ENCODE measurements around the gene CFAP221. TPM values are rescaled to one million over a fixed set of nuclear protein-coding genes. Genes with fewer than 3 reads are reported as not detected.
A peak's percentile ranks its signal among the peaks of the same experiment; 100 is the strongest.

Gene CFAP221
- total RNA-seq, 1 experiment from 2014 or later, result 10.0 TPM

- Mint-ChIP-seq H3K27ac (ENCODE audit: unreplicated experiment) (peak overlapping the region; percentile 18), H3K27me3 (ENCODE audit: unreplicated experiment) (no peaks in the 10 kb centered on the region), H3K36me3 (ENCODE audit: insufficient read depth, unreplicated experiment) (peaks cover 24% of the 10 kb centered on the region), H3K9me3 (ENCODE audit: low read depth, unreplicated experiment) (no peaks in the 10 kb centered on the region), H3K4me1 (ENCODE audit: low read depth, unreplicated experiment) (peaks cover 43% of the 10 kb centered on the region), H3K4me3 (ENCODE audit: low read depth, unreplicated experiment) (peak overlapping the region; percentile 80)
- DNase-seq, result peak; percentile 35
- TF ChIP-seq CTCF (IDR thresholded peaks at IDR 0.05; ENCODE audit: unreplicated experiment), result no peak
- intact Hi-C loops (cut with micrococcal nuclease; ENCODE audit: unreplicated experiment), result no loop called here
- TSS peak; percentile 30 for BruUV-seq (replicated peaks)
- CTCF ChIA-PET, result no interaction called here
Measured at GRCh38 chr2:119544939-119545475, 758 bp downstream of the CFAP221 start.

DNA sequence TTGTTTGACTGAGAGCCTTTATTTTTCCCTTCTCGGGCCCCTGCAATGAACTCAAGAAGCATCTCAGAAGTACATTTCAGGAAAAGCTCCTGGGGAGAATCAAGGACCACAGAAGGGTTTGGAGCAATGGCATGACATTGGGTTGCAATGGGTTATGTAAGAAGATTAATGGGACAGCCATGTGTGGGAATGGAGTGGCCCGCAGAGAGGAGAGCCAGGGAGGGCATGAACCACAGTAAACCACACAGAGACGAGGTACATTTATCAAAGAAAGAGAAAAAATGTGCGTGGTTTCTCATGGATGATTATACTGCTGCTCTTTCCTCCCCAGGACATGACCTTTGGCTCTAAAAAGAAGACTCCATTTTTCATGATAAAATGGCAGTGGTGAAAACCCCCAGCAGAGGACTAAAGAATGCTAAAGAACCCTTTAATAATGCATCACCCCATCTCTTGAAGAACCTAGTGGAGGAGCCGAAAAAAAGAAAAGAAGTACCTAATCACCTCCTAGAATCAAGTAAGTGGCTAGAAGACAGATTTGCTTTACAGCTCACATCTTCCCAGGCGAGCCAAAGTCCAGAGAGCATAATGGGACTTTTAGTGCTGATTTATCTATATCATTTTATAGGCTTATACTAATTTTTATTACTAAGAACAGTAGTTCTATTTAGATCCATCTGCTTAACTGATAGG lies 1.7 kb downstream of the CFAP221 start:
- CTCF ChIA-PET, result no interaction called here
- BruUV-seq (replicated peaks), result no TSS peak
- H3K27me3 Mint-ChIP-seq (ENCODE audit: unreplicated experiment), result no peaks in the 10 kb centered on the region
- TF ChIP-seq CTCF (IDR thresholded peaks at IDR 0.05; ENCODE audit: unreplicated experiment), result no peak
- H3K9me3 Mint-ChIP-seq (ENCODE audit: low read depth, unreplicated experiment), result no peaks in the 10 kb centered on the region
- DNase-seq, result no peak
- peaks cover 24% of the 10 kb centered on the region for H3K36me3 Mint-ChIP-seq (ENCODE audit: insufficient read depth, unreplicated experiment)
- no peak overlapping the region for H3K4me3 Mint-ChIP-seq (ENCODE audit: low read depth, unreplicated experiment)
- H3K27ac Mint-ChIP-seq (ENCODE audit: unreplicated experiment), result no peak overlapping the region
- peaks cover 52% of the 10 kb centered on the region for H3K4me1 Mint-ChIP-seq (ENCODE audit: low read depth, unreplicated experiment)
- intact Hi-C loops (cut with micrococcal nuclease; ENCODE audit: unreplicated experiment), result no loop called here

DNA sequence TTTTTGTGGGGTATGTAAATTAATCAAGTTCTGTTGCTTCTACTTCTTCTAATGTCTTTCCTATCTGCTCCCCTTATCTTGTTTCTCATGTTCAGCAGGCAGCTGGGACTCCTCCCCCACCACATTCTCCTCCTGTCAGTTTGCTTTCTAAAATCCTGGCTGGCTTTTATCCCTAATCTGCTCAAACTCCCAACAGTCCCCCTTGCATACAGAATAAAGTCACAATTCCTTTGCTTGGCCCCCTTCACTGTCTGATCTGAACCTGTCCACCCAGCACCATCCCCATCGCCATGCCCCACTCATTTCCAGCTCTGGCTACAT lies 2.2 kb downstream of the CFAP221 start:
- no peak for TF ChIP-seq CTCF (IDR thresholded peaks at IDR 0.05; ENCODE audit: unreplicated experiment)
- Mint-ChIP-seq H3K9me3 (ENCODE audit: low read depth, unreplicated experiment) (no peaks in the 10 kb centered on the region), H3K27ac (ENCODE audit: unreplicated experiment) (no peak overlapping the region), H3K36me3 (ENCODE audit: insufficient read depth, unreplicated experiment) (peaks cover 24% of the 10 kb centered on the region), H3K27me3 (ENCODE audit: unreplicated experiment) (no peaks in the 10 kb centered on the region), H3K4me3 (ENCODE audit: low read depth, unreplicated experiment) (no peak overlapping the region), H3K4me1 (ENCODE audit: low read depth, unreplicated experiment) (peaks cover 57% of the 10 kb centered on the region)
- DNase-seq, result no peak
- no TSS peak for BruUV-seq (replicated peaks)
- CTCF ChIA-PET, result no interaction called here
- intact Hi-C loops (cut with micrococcal nuclease; ENCODE audit: unreplicated experiment), result no loop called here

GRCh38 chr2:119548516-119549120 lies 4.4 kb downstream of the CFAP221 start:
- BruUV-seq (replicated peaks), result no TSS peak
- no peak for TF ChIP-seq CTCF (IDR thresholded peaks at IDR 0.05; ENCODE audit: unreplicated experiment)
- no peak overlapping the region for H3K4me3 Mint-ChIP-seq (ENCODE audit: low read depth, unreplicated experiment)
- intact Hi-C loops (cut with micrococcal nuclease; ENCODE audit: unreplicated experiment), result no loop called here
- peaks cover 61% of the 10 kb centered on the region for H3K4me1 Mint-ChIP-seq (ENCODE audit: low read depth, unreplicated experiment)
- H3K9me3 Mint-ChIP-seq (ENCODE audit: low read depth, unreplicated experiment), result no peaks in the 10 kb centered on the region
- no peaks in the 10 kb centered on the region for H3K27me3 Mint-ChIP-seq (ENCODE audit: unreplicated experiment)
- CTCF ChIA-PET, result interaction anchor here (0.7 to 0.8 kb wide), 2 partner anchors 23 to 121 kb away, joined by 3 to 5 read pairs; no protein-coding TSS in a partner anchor
- H3K27ac Mint-ChIP-seq (ENCODE audit: unreplicated experiment), result no peak overlapping the region
- DNase-seq, result no peak
- peaks cover 26% of the 10 kb centered on the region for H3K36me3 Mint-ChIP-seq (ENCODE audit: insufficient read depth, unreplicated experiment)

All from Calu3 (cell line).